Astrocyte (in vitro differentiated cells and primary cell): ENCODE data around the gene DLG1. TPM values are rescaled to one million over a fixed set of nuclear protein-coding genes. Genes with fewer than 3 reads are reported as not detected.
A peak's percentile ranks its signal among the peaks of the same experiment; 100 is the strongest.

Source experiments
- DNase-seq: peaks from one replicate; pipeline ENCODE4 v3.0.0-alpha.2; 2010; ENCODE audit warnings: low read depth
- FAIRE-seq: peaks from 2 replicates; lab custom pipeline; 2011; peaks lifted over from hg19 to GRCh38; lab: Jason Lieb, UNC
- H2AFZ ChIP-seq: 2 replicates; pipeline ENCODE4 v1.6.0; 2012; ENCODE audit warnings: low read depth, low read length, inconsistent platforms
- H3K27ac ChIP-seq: 2 replicates; pipeline ENCODE4 v1.5.1; 2011; ENCODE audit warnings: low read depth, low read length, inconsistent platforms
- H3K27me3 ChIP-seq: 2 replicates; pipeline ENCODE4 v1.6.0; 2011; ENCODE audit warnings: low read length, inconsistent platforms; ENCODE audit not compliant: insufficient read depth
- H3K36me3 ChIP-seq: 2 replicates; pipeline ENCODE4 v1.5.1; 2011; ENCODE audit warnings: low read length, inconsistent platforms; ENCODE audit not compliant: insufficient read depth
- H3K4me1 ChIP-seq: 2 replicates; pipeline ENCODE4 v1.5.1; 2011; ENCODE audit warnings: low read length, inconsistent platforms; ENCODE audit not compliant: insufficient read depth
- H3K4me2 ChIP-seq: 2 replicates; pipeline ENCODE4 v1.6.0; 2012; ENCODE audit warnings: low read length, inconsistent platforms
- H3K4me3 ChIP-seq: 2 replicates; pipeline ENCODE4 v1.5.1; 2011; ENCODE audit warnings: low read depth, mild to moderate bottlenecking, low read length, inconsistent platforms; ENCODE audit not compliant: insufficient read depth
- H3K79me2 ChIP-seq: 2 replicates; pipeline ENCODE4 v1.6.0; 2012; ENCODE audit warnings: mild to moderate bottlenecking, low read length, inconsistent platforms; ENCODE audit not compliant: insufficient read depth
- H3K9ac ChIP-seq: 2 replicates; pipeline ENCODE4 v1.6.0; 2012; ENCODE audit warnings: mild to moderate bottlenecking, low read length, inconsistent platforms
- H3K9me3 ChIP-seq: 2 replicates; pipeline ENCODE4 v1.5.1; 2012; ENCODE audit warnings: low read depth, mild to moderate bottlenecking, low read length, inconsistent platforms; ENCODE audit not compliant: insufficient read depth
- H4K20me1 ChIP-seq: 2 replicates; pipeline ENCODE4 v1.6.0; 2012; ENCODE audit warnings: low read length, inconsistent platforms; ENCODE audit not compliant: insufficient read depth
- H3K27ac Mint-ChIP-seq: one replicate; pipeline ENCODE4 v1.8.0; 2021; ENCODE audit warnings: mild to moderate bottlenecking, mixed read lengths; ENCODE audit not compliant: unreplicated experiment
- H3K27me3 Mint-ChIP-seq: one replicate; pipeline ENCODE4 v1.8.0; 2021; ENCODE audit warnings: low read depth, mixed read lengths; ENCODE audit not compliant: unreplicated experiment
- H3K36me3 Mint-ChIP-seq: one replicate; pipeline ENCODE4 v1.8.0; 2021; ENCODE audit warnings: low read depth, mixed read lengths; ENCODE audit not compliant: unreplicated experiment
- H3K4me1 Mint-ChIP-seq: one replicate; pipeline ENCODE4 v1.8.0; 2021; ENCODE audit warnings: low read depth, mixed read lengths; ENCODE audit not compliant: unreplicated experiment
- H3K4me3 Mint-ChIP-seq: one replicate; pipeline ENCODE4 v1.8.0; 2021; ENCODE audit warnings: mild to moderate bottlenecking, moderate library complexity, mixed read lengths; ENCODE audit not compliant: unreplicated experiment
- H3K9me3 Mint-ChIP-seq: one replicate; pipeline ENCODE4 v1.8.0; 2021; ENCODE audit warnings: mild to moderate bottlenecking, mixed read lengths; ENCODE audit not compliant: unreplicated experiment
- CTCF ChIP-seq: IDR thresholded peaks from 2 replicates; pipeline ENCODE4 v1.5.1; 2011; ENCODE audit warnings: low read depth, mild to moderate bottlenecking, inconsistent platforms, low read length, moderate library complexity; ENCODE audit not compliant: insufficient read depth
- EZH2 ChIP-seq: IDR thresholded peaks from 2 replicates; pipeline ENCODE4 v1.6.1; 2012; ENCODE audit warnings: mild to moderate bottlenecking, low read length, inconsistent platforms; ENCODE audit not compliant: insufficient read depth
- total RNA-seq: library from RNA; stranded (reverse); gene quantifications from 2 replicates; pipeline ENCODE4 v1.2.1, GENCODE V29; 2021

Gene DLG1
- total RNA-seq, 1 donor from 2014 or later: 210 TPM

- no peak overlapping the region for H2AFZ ChIP-seq
- TF ChIP-seq EZH2: no peak
- no peak for TF ChIP-seq CTCF
- DNase-seq: no peak
- FAIRE-seq: no peak
- H3K9me3 ChIP-seq: no peaks in the 10 kb centered on the region
- H3K79me2 ChIP-seq: no peaks in the 10 kb centered on the region
- H3K4me2 ChIP-seq: no peak overlapping the region
- Mint-ChIP-seq H3K9me3 (no peaks in the 10 kb centered on the region), H3K36me3 (no peaks in the 10 kb centered on the region), H3K4me3 (no peak overlapping the region), H3K27me3 (no peaks in the 10 kb centered on the region), H3K27ac (no peak overlapping the region), H3K4me1 (peaks cover 6% of the 10 kb centered on the region)
- no peaks in the 10 kb centered on the region for H3K27me3 ChIP-seq
- H4K20me1 ChIP-seq: no peaks in the 10 kb centered on the region
- H3K36me3 ChIP-seq: no peaks in the 10 kb centered on the region
- H3K27ac ChIP-seq: no peak overlapping the region
- no peak overlapping the region for H3K4me3 ChIP-seq
- H3K9ac ChIP-seq: no peak overlapping the region
- H3K4me1 ChIP-seq: peaks cover 8% of the 10 kb centered on the region
These were observed 22.2 kb upstream of the DLG1 start for GRCh38 chr3:197320582-197320981.

GRCh38 chr3:197317250-197317963 lies 19.0 kb upstream of the DLG1 start:
- H3K9me3 Mint-ChIP-seq: peaks cover 4% of the 10 kb centered on the region
- peak; percentile 81 for FAIRE-seq

More at GRCh38 chr3:197317250-197317963, 19.0 kb upstream of the DLG1 start:
- Histone ChIP-seq H2AFZ (peak overlapping the region; percentile 55), H3K4me2 (peak overlapping the region; percentile 71), H3K9ac (peak overlapping the region; percentile 44), H3K9me3 (no peaks in the 10 kb centered on the region), H3K79me2 (no peaks in the 10 kb centered on the region), H3K36me3 (no peaks in the 10 kb centered on the region), H3K27me3 (no peaks in the 10 kb centered on the region), H4K20me1 (no peaks in the 10 kb centered on the region), H3K4me3 (peak overlapping the region; percentile 29), H3K4me1 (peaks cover 8% of the 10 kb centered on the region), H3K27ac (peak overlapping the region; percentile 79)
- Mint-ChIP-seq H3K27ac (peak overlapping the region; percentile 55), H3K27me3 (no peaks in the 10 kb centered on the region), H3K36me3 (no peaks in the 10 kb centered on the region), H3K4me3 (no peak overlapping the region), H3K4me1 (peaks cover 6% of the 10 kb centered on the region)
- TF ChIP-seq CTCF (no peak), EZH2 (no peak)
- DNase-seq: peak; percentile 98
